Psoas muscle (tissue), 8 donors: Measurements from ENCODE around the gene SCN4B. TPM values are rescaled to one million over a fixed set of nuclear protein-coding genes. Genes with fewer than 3 reads are reported as not detected.

ENCODE experiments used
- ATAC-seq, 4 donors: fragments of 200-7000 bp; cut with Tn5 transposase; one replicate each; pipeline ENCODE4 v1.9.1; 2020; ENCODE audit warnings: moderate library complexity in 3 of 4, mild to moderate bottlenecking in 2 of 4
- DNase-seq, 2 donors: peaks; one replicate each; pipeline ENCODE4 v3.0.0-alpha.2; 2020
- H3K27ac ChIP-seq: fragments of 200-600 bp; one replicate; pipeline ENCODE4 v1.8.0; 2022
- H3K27me3 ChIP-seq, 3 donors: fragments of 200-600 bp in 1 of 3; one replicate each; pipeline versions ENCODE4 v1.6.1 to v1.8.0; 2013 to 2022; ENCODE audit warnings: low read length in 2 of 3, mild to moderate bottlenecking in 2 of 3, moderate library complexity in 1 of 3; ENCODE audit not compliant: insufficient read depth in 3 of 3
- H3K36me3 ChIP-seq, 2 donors: fragments of 200-600 bp in 1 of 2; one replicate each; pipeline versions ENCODE4 v1.6.1 to v1.8.0; 2013 to 2022; ENCODE audit warnings: low read depth in 1 of 2, mild to moderate bottlenecking in 1 of 2, moderate library complexity in 1 of 2; ENCODE audit not compliant: insufficient read depth in 1 of 2
- H3K4me1 ChIP-seq: fragments of 200-600 bp; one replicate; pipeline ENCODE4 v1.8.0; 2022
- H3K4me3 ChIP-seq: fragments of 200-600 bp; one replicate; pipeline ENCODE4 v1.8.0; 2022; ENCODE audit warnings: mild to moderate bottlenecking
- H3K9me3 ChIP-seq: fragments of 200-600 bp; one replicate; pipeline ENCODE4 v1.8.0; 2022
- CTCF ChIP-seq: fragments of 200-600 bp; IDR thresholded peaks from one replicate; pipeline ENCODE4 v1.8.0; 2022; ENCODE audit warnings: antibody characterized with exemption
- WGBS, 3 donors: extraction: QIAGEN DNeasy Blood & Tissue Kit; methylation state at CpG; one replicate each; pipeline versions ENCODE4 v1.1.6 to v1.1.7; 2013; 5-methylcytosine and 5-hydroxymethylcytosine counted together
- intact Hi-C, 2 donors: fragments of 100-400 bp; cut with DNase I; formaldehyde crosslinking; loops; one replicate each; pipeline versions ENCODE4 v1.11.0 to v1.14.2; 2022
- polyA plus RNA-seq, 3 donors: library from polyadenylated mRNA; stranded (reverse); fragments of 200-250 nt; gene quantifications; one replicate each; pipeline ENCODE4 v1.2.3, GENCODE V29; 2013
- total RNA-seq, 4 donors: library from RNA; stranded (reverse); fragmentation: NEBNext Ultra II Directional in 2 of 4; extraction: Animal tissue kit (Norgen Biotek cat#: 25700) in 2 of 4; gene quantifications; one replicate each; pipeline versions ENCODE4 v1.2.1 to v1.2.4, GENCODE V29; 2021 to 2023
- donor health status: healthy with polysubstance abuse.
- donor health status: DM: no; HTN: no; CAD: no; lungs with moderate emphysema.
- donor health status: Bipolar disorder and iron deficiency.
- donor health status: healthy.
- donor health status: DM: yes; HTN: yes; CAD: no.
- donor health status: DM: no; HTN: no; CAD: no.
- donor health status: DM: no; HTN: no; CAD: no.
- donor health status: DM: yes; HTN: yes; CAD: no.

SCN4B gene
- total and polyA plus RNA-seq, 7 donors = 3.6 to 15.1 (median 6.3) TPM

DNA sequence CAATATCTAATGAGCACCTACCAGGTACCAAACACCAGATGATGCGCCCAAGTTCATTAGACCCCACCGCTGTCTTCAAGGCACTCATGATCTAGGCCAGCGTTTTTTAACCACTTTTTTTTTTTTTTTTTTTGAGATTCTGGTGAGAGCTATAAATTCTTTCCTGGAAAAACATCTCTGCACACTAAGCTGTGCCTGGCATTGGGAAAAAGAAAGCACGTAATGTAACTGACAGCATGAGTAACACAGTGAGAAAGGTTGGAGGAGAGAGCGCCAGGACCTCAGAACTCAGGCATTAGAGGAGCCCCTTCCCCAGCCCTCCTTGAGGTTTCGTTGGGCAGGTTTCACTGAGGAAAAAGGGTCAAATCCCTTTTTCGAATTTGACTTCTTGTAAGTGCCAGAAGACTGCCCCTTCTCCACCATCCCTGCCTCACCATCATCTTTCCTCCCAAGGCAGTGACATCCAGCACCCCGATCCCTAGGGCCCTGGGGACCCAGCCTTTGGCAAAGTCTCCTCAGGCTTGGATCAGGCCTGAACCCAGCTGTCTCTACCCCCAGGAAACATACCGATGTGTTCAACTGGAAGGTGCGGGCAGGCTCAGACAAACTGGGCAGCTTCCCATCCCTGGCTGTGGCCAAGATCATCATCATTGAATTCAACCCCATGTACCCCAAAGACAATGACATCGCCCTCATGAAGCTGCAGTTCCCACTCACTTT, 39.8 kb downstream of the SCN4B start:
- no peaks in the 10 kb centered on the region for H3K9me3 ChIP-seq
- H3K36me3 ChIP-seq = no peaks in the 10 kb centered on the region
- no peak for TF ChIP-seq CTCF
- intact Hi-C loops = no loop called here
- H3K27ac ChIP-seq = no peak overlapping the region
- peaks cover 4% of the 10 kb centered on the region for H3K4me1 ChIP-seq
- ATAC-seq (no peak), DNase-seq (no peak)
- WGBS, 3 donors = 76 to 88% (median 82%) methylated on average over 11 of the region's 11 CpGs
- H3K27me3 ChIP-seq = peaks cover 0 to 2% (median 0%) of the 10 kb centered on the region in 3 donors
- H3K4me3 ChIP-seq = no peak overlapping the region

DNA sequence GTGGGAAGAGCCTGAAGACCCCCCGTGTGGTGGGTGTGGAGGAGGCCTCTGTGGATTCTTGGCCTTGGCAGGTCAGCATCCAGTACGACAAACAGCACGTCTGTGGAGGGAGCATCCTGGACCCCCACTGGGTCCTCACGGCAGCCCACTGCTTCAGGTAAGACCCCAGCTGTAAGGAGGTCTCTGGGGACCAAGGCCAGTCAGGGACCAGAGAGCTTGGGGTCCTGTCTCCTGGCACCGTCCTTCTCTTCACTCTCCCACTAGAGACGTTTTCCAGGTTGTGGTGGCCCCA, 40.9 kb downstream of the SCN4B start:
- Histone ChIP-seq H3K4me1 (peaks cover 4% of the 10 kb centered on the region), H3K27ac (no peak overlapping the region), H3K27me3 (peaks cover 0 to 2% (median 0%) of the 10 kb centered on the region in 3 donors), H3K9me3 (no peaks in the 10 kb centered on the region), H3K36me3 (no peaks in the 10 kb centered on the region), H3K4me3 (no peak overlapping the region)
- intact Hi-C loops = no loop called here
- DNase-seq (no peak), ATAC-seq (no peak)
- TF ChIP-seq CTCF = no peak
- 80 to 88% (median 87%) methylated on average over 6 of the region's 6 CpGs for WGBS, 3 donors

GRCh38 chr11:118111019-118111743, 41.4 kb downstream of the SCN4B start:
- Histone ChIP-seq H3K27ac (no peak overlapping the region), H3K4me3 (no peak overlapping the region), H3K4me1 (peaks cover 4% of the 10 kb centered on the region), H3K27me3 (peaks cover 0 to under 1% (median 0%) of the 10 kb centered on the region in 3 donors), H3K36me3 (no peaks in the 10 kb centered on the region), H3K9me3 (no peaks in the 10 kb centered on the region)
- peak in 2 of 4 donors; percentile 40 to 46 for ATAC-seq
- 65 to 74% (median 67%) methylated on average over 8 of the region's 8 CpGs for WGBS, 3 donors
- intact Hi-C loops = no loop called here
- no peak for DNase-seq
- no peak for TF ChIP-seq CTCF

DNA sequence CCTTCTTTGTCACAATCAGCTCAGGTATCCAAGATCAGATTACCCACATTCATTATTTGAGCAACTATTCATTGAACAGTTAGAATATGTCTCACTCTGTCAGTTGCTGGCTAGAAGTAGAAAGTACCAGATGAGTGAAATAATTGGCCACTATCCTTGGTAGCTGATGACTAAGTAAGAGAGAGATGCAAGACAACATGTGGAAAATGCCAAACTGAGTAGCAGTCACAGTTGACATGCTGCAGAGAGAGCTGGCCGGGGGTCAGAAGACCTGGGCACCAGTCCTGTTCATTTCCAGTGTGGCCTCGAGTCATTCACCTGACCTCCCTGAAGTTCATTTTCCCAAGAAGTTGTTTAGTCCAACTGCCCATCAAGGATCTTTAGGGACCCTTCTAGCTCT, 43.4 kb downstream of the SCN4B start:
- intact Hi-C loops = no loop called here
- Histone ChIP-seq H3K4me3 (no peak overlapping the region), H3K9me3 (no peaks in the 10 kb centered on the region), H3K27me3 (no peaks in the 10 kb centered on the region), H3K27ac (peak overlapping the region; percentile 53), H3K4me1 (peaks cover 4% of the 10 kb centered on the region), H3K36me3 (no peaks in the 10 kb centered on the region)
- 19 to 45% (median 22%) methylated on average over 2 of the region's 2 CpGs for WGBS, 3 donors
- ATAC-seq (peak; percentile 89 to 93 (median 91)), DNase-seq (peak; percentile 29 to 65)
- TF ChIP-seq CTCF = no peak
